ENCODE data around the gene CPNE8.

CPNE8 gene

DNA sequence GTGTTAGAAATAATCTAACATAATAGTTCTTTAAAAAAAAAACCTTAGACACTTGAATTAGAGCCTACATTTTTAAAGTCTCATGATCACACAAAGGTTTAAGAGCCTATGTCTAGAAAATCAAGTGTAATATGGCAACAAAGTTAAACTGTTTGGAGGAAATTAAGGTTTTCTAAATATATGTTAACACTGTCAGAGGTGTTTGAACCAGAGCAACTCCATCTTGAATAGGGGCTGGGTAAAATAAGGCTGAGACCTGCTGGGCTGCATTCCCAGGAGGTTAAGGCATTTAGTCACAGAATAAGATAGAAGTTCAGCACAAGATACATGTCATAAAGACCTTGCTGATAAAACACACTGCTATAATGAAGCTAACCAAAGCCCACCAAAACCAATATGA, 12.4 kb downstream of the CPNE8 start:
- FAIRE-seq: no peak

DNA sequence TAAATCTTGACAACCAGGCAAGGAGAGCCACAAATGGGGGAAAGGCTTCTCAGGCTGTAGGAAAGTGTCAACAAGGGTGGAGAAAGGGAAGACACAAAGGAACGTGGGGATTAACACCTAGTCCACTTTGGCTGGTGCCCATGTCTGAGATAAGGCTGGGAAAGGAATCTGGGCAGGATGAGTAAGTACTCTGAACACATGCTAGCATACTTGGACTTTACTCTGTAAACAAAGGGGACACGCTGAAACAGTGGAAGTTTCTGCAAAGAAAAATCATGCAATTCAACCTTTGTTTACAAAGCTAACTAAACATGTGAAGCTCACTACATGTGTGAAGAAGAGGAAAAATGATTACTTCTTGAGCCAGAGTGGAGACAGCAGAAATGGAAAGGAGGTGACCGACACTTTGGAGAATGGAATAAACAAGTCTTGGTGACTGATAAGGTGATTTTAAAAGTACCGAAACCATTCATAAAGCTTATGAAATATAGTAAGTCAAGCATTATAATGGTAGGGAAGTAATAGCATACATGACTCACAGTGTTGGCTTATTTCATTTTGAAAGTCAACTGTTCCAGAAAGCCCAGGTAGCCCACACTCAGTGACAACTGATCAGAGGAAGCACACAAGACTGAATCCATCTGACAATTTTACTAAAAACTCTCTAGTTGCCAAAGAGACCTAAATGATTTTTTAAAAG, 13.2 kb downstream of the CPNE8 start:
- FAIRE-seq: peak; percentile 92

DNA sequence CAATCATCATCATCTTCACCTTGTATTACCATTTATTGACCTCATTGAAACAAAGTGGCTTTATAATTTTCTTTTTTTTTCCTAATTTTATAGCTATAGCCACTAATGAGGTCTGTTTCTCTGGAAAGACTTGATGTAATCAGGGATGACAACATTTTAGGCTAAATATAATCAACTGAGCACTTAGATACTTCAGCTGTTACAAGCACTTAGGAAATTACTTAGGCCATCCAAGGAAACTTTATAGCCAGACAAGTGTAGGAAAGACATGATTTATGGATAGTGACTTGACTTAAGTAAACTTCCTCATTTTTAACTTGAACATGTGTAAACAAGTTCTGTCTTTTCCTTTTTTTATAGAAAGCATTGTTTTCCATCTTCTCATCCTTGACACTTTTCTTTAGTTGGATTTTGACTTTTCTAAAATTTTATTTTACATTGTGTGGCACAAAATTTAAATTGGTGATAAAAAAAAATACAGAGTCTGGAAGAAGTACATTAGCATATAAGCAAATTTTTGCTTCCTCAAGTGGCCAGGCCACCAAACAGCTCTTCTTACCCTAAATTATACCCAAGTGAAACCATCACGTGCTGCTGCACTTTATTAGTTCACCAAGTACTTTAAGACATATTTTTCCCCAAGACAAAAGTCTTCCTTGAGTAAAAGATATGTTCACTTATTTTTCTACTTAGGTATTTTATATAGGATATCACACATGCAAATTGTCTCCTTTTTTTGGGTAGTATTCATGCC, 15.1 kb downstream of the CPNE8 start:
- no peak for FAIRE-seq

DNA sequence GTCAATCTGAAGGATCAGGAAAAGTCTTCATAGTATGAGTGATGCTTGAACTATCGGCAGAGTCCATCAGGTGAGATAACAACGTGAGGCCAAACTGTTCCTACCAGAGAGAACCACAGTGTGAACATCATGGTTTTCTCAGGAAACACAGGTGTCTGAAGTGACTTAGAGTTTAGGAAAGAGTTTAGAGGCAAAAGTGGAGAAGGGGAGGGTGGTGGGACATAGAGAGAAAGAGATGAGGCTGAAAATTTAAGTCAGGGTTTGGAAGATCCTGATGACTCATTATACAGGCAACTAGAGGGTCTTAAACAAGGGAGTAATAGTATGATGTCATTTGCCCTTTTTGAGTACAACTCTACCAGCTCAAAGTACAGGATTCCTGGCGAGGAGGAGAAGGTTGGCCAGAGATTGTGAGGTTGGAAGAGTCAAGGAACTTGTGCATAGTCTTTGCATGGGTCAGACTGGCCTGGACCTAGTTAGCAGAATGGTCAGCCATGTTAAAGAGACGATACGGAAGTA, 16.0 kb downstream of the CPNE8 start:
- FAIRE-seq: no peak

DNA sequence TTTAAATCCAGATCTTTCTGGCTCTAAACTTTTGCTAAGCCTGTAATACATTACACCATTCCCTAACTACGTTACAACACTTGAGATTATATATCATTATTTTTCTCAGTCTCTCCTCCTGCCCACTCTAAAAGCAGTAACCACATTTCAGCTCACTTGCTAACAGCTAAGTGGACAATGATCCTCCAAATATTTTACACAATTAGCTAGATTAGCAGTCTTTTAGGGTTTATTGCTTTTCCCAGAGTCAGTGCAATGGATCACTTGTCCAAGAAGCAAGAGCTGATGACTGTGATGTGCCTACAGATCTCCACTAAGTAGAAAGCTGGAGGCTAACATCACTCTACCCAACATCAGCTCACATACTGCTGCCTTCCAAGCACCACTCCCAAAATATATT, 17.6 kb downstream of the CPNE8 start:
- FAIRE-seq: no peak

DNA sequence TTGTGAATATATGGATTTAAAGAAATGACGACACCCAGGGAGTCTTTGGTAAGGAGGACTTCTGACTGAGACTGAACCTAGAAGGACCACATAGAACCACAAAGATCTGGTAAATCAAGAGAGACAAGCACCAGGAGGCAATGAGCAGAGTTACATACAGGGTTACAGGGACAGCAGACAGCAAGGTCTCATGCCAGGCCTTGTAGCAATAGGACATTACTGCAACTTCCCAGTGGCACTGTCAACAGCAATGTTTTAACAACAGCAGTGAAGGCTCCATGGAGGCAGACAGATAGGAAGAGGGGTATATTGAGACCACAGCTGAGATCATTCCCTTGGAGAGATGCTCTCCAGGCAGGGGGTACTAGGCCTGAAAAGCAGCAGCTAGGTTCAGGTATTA, 18.5 kb downstream of the CPNE8 start:
- FAIRE-seq: no peak

DNA sequence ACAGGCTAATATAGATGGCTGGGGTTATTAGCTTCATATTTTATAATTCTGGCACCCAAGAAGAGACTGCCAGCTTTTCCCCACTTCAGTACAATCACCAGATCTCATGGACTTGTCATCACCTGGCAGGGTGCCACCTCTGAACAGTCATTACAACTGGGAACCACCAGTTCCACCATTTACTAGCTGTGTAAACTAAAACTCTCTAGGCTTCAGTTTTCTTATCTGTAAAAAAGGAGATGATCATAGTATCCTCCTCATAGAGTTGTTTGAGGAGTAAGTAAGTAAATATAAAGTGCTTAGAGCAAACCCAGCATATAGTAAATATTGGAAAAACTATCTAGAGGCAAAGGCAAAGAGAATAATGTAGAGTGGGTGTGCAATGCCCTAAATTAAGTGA, 19.3 kb downstream of the CPNE8 start:
- peak; percentile 77 for FAIRE-seq

DNA sequence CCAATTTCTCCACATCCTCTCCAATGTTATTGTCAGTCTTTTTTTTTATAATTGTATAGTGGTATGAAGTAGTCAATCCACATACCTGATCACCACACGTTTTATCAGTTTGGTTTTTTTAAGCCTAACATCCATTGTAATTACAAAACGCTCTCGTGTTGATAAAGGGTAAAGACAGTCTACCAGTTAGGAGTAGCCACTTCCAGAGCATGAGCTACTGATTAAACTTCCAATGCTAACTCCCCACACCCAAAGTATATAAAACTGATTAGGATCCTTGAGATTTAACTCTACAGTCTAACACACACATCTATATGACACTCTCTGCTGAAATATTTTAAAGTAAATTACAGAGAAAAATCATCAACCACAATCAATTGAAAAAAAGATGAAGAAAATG, 20.7 kb downstream of the CPNE8 start:
- no peak for FAIRE-seq

DNA sequence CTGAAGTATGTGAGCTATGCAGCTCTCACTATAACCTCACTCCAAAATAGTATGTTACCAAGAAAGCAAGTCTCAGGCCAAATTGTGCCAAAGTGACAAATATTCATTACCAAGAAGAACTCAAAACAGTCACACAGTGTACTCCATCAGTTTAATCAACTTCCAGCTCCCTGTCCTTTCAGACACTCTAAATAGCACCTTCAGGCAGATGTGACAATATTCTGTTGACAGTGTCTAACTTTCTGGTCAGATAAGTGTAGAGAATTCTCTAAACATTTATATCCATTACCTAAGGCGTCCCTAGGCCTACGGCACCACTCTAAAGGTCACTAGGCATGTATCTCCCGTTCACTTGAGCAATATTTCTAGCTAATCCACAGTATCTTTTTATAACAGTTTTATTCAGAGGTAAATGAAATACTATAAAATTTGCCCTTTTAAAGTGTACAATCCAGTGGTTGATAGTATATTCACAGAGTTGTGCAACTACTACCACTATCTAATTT, 21.7 kb downstream of the CPNE8 start:
- FAIRE-seq: peak; percentile 45

DNA sequence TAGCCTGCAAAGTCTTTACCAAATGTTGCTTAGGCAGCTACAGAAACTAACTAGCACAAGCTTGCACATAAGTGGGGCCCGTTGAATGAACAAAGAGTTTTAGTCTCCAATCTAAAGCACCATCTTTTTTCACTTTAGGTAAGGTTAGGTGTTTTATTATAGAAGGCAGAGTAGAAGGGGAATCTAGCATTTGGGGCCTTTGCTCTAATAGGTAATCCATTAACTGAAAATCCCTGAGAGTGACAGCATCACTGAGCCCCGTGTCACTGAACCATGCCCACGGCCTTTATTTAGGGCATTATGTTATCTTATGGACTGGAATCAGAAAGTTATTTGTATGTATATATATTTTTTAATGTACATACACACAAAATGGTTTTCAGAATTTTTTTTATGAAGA, 25.1 kb downstream of the CPNE8 start:
- FAIRE-seq: no peak

DNA sequence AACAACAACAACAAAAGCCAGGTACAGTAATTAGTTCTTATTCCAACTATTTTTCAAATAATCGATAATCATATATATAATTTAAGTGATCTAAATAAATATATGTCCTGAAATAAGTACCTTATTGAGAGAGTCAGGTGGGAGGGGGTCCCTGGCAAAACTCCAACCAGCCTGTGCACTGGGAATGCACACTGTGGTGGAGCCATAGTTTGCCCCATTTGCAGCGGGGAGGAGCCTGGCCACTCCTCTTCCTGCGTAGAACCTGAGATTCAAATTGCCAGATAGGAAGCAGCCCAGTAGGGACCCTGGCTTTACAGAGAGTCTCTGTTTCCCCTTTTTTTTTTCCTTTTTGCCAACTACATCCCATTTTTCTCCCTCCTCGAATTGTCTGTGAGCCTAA, 26.4 kb downstream of the CPNE8 start:
- no peak for FAIRE-seq

DNA sequence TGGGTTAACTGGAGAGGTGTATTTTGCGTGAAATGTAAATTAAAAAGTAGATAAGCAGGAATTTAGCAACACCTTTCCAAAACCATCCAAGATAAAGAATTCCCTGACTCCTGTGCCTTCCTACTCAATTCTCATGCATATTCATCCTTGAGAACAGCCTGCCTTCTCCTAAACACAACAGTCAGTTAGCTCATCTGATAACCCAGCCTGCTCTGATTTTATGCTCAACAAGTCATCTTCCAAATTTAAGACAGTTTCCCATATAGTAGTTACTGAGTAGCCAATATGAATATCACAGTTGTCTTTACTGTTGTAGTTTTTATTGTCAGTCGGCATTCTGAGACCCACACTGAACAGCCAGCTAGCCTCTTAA, 27.1 kb downstream of the CPNE8 start:
- FAIRE-seq: no peak

DNA sequence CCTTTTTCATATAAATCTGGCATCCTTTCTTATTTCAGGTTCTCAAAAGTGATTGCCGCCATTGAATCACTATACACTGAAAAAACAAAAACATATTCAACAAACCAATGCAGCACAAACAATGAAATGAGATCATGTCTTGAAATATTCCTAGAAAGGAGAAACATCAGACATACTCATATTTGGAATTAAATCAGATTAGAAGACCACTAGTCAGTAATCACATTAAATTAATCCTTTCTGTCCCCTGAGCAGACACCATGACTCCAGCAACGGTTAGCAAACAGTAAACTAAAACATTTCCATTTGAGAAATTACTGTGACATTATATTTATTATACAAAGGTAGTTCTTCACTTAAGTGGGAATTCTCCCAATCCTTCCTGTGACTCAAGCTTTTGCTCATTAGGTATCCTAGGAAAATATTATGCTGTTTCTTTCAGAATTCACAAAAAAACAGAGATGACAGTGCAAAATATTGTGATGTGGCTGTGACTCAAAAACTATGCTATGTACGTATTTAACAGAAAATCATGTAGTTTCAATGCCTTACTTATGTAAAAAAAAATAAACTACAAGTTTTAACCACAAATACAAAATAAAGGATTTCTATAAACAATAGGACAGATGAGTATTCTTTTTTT, 29.7 kb downstream of the CPNE8 start:
- no peak for FAIRE-seq

DNA sequence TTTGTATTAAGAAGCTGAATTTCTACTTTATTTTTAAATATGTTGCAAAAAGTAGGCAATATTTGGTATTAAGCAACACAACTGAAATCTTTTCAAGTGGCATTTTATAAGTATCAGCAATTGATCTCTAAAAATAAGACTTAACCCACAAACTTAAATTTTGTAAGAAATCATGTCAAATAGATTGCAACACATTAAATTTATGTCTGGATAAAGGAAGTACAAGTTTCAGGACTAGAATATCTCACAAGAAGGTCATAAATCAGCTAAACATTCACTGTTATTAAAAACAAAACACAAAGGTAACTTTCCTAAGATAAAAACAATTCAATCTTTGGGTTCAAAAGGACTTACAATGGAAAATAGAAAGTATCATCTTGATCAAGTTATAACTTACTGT, 32.8 kb downstream of the CPNE8 start:
- FAIRE-seq: peak; percentile 66

DNA sequence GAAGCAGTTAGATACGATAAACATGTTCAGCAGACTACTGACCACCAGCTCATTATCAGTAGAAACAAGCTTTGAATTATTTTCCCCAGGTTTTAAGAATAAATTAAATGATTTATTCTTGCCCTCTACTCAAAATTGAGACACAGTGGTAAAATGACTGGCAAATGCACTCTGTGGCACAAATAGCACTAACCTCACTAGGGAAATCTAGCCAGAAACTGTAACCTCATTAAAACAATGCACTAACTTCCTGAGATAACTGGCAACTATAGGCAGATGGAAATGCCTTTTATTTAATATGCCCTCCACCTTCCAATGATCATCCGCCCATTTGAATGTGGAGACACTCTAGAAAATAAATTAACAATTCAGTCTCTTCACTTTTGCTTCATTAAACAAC, 33.2 kb downstream of the CPNE8 start:
- FAIRE-seq: no peak

DNA sequence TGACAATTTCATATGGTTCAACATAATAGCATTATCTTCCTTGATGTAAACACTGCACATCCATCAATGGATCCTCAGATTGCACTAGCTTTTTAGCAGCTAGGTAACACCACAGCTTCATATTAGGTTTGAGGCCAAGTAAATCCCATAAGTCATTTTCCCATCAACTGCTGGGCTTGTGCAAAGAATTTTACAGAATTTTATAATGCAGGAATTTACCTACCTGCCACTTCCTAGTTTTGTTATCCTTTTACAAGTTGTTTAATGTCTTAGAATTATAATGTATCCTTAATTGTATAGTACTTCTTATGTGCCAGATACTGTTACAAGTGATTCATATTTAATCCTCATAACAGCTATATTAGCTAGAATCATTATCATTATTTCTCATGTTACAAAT, 36.4 kb downstream of the CPNE8 start:
- no peak for FAIRE-seq

DNA sequence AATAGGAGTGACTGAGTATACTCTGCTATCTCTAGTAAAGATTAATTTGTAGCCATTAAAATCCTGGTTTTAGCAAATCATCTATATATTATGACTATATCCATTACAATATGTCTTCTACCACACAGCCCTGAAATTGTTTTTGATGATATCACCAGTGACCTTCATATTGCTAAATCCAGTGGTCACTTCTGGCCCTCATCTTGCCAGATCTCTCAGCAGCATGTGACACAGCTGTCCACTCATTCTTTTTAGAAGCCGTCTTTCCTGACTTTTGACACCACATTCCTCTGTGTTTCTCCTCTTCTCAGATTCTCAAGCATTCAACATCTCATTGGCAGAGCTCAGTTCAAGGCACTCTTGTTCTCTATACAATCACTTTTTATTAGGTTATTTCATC, 54.9 kb downstream of the CPNE8 start:
- no peak for FAIRE-seq

DNA sequence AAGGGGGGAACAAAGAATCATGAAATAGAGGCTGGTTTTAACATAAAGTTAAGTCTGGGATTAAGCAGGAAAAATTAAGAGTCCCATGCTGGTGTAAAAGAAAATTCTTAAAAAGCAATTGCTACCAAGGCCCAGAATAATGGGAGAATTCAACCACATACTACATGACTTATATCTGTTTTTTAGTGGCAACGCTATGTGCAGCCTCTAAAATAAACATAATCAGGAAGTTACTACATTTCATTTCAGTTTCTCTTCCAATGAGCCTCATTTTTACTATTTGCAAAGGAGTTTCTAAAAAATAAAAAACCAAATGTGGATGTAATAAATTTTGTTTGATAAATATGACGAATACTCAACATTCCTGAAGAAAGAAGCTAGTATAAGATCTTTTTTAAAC, 58.1 kb downstream of the CPNE8 start:
- FAIRE-seq: no peak

DNA sequence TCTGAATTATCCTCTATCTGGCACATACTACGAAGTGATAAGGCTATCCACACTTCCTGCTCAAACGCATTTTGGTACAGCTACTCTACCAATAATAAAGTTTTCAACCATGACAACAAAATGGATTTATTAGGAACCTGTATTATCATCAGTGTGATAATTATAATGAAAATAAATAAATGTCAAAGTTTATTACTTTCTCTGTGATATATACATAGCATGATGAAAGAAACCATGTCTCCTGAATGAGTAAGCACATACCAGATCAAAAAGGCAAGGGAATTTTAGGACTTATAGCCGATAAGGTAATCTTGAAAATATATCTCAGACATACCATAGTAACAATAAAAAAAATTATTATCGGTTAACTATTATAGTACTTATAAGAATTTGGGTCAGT, 61.1 kb downstream of the CPNE8 start:
- FAIRE-seq: no peak

DNA sequence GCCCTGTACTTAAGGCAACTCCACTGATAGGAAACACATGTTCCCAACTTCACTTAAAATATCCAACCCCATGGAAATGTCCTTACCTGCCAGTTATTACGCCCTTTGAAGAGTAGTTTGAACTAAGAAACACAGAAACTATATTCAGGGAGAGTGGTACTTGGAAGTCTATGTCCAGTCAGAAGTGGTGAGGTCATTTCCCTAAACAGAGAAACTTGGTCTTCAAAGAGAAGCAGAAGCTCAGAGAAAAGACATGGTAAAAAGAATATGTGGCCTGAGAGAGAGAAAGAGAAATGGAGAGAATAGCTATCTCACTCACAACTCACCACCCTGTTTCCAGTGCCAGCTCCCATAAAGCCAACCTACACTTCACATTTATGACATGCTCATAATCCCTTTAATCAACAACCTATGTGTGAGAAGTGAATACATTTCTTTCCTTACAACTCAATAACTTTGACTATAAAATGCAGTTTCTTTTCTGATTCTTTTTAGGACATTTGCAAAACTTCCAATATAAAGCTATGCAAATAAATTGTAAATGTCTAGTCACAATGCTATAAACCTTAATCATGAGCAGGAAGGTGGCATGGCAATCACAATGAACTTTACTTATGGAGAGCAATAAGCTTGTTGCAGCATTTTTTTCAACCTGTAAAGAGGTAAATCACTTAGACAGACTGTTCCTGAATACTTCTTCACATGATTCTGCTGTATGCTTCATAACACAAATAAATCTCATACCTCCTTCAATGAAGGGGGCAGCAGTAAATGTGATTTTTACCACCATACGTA, 67.1 kb downstream of the CPNE8 start:
- no peak for FAIRE-seq

DNA sequence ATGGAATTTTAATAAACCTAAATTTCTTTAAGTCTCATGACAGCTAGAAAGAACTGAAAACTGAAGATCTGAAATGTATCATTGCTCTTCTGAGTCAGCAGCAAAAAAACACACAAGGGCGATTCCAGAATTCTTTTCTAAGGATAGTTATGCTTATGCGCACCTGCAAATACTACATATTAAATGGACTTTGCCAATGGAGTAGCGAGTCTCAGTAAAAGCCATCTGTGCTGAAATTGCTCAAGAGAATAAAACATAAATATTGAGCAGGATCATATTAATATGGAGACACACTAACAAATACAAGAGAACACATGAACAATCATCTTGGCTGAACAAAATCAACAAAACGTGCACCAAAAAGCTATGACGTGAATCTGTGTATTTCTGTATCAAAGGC, 73.7 kb downstream of the CPNE8 start:
- FAIRE-seq: no peak

DNA sequence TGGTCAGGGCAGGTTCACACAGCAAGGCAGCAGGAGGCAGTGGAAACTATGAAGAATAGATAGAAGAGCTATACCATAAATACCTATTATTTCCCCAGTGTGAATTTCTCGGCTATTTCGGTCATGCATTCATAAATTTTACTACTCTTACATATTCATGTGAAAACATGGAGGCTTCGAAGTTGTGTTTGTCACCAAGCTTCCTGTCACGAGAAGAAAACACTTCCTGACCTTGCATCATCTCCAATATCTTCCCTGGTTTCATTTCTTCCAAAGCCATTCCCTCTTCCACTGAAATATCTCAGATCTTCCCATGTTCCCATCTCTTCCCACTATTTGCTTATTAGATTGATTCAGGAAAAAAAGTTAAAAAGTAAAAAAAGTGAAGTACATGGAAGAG, 80.4 kb downstream of the CPNE8 start:
- no peak for FAIRE-seq

DNA sequence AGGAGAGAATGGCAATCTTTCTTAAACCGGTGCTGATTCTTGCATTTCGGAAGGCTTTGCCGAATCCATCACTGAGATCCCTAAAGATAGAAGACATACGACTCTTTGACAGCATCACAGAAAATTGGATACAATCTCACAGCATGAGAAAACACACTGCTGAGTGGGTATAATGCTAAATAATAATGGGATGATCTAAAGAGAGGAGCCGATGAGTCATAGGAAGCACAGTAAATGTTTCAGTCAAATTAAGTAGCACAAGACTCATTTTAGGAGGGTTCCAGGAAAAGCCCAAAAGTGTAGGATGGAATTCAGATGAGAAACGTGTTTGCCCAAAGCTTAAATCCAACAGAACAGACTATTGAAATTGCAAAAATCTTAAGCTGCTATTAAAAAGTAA, 81.7 kb downstream of the CPNE8 start:
- FAIRE-seq: no peak

Data from islet of Langerhans (tissue), 1 donor.